22Rv1 (cell line): ENCODE data around the gene CYP8B1.

Experiments used
- CTCF ChIP-seq: fragments of 450-650 bp; IDR thresholded peaks from 2 replicates; pipeline ENCODE4 v1.5.1; 2017; ENCODE audit warnings: mild to moderate bottlenecking
- ZFX ChIP-seq: fragments of 450-650 bp; IDR thresholded peaks from 2 replicates; pipeline ENCODE4 v1.6.1; 2017; ENCODE audit warnings: antibody characterized with exemption, borderline replicate concordance

DNA sequence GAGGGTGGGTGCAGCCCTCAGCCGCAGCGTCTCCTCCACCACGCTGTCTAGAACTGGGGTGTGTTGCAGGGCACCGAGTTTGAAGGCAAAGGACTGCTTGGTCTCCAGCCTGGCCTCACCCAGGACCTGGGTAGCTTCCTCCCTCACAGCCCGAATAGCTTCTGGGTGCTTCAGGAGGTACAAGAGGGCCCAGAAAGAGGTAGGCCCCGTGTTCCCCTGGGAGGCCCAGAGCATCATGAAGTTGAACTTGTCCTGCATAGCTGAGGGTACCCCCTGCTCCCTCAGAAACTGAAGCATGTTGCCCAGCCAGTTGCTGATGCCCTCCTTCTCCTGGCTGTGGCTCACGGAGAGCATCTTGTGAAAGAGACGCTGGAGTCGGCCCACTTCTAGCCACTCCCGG lies 930 bp downstream of the CYP8B1 start:
- TF ChIP-seq CTCF (no peak), ZFX (no peak)
